ENCODE data around the gene LRRC8E.

LRRC8E gene

GRCh38 chr19:7932276-7932929, 44.1 kb downstream of the LRRC8E start:
- in situ Hi-C loops (cut with HindIII; ENCODE audit: low sequenced_read_pairs), result no loop called here
- no peak for TF ChIP-seq CTCF (IDR thresholded peaks at IDR 0.05; ENCODE audit: low read depth, low read length, missing control alignments)
- no peak for DNase-seq (ENCODE audit: low read depth)
- no peak overlapping the region for H3K4me3 ChIP-seq (ENCODE audit: low read depth, low read length)

GRCh38 chr19:7932930-7933300, 44.6 kb downstream of the LRRC8E start:
- TF ChIP-seq CTCF (IDR thresholded peaks at IDR 0.05; ENCODE audit: low read depth, low read length, missing control alignments), result no peak
- no peak overlapping the region for H3K4me3 ChIP-seq (ENCODE audit: low read depth, low read length)
- DNase-seq (ENCODE audit: low read depth), result no peak
- in situ Hi-C loops (cut with HindIII; ENCODE audit: low sequenced_read_pairs), result no loop called here

- in situ Hi-C loops (cut with HindIII; ENCODE audit: low sequenced_read_pairs), result no loop called here
- peak; percentile 35 for TF ChIP-seq CTCF (IDR thresholded peaks at IDR 0.05; ENCODE audit: low read depth, low read length, missing control alignments)
- H3K4me3 ChIP-seq (ENCODE audit: low read depth, low read length), result no peak overlapping the region
- DNase-seq (ENCODE audit: low read depth), result no peak
Observed at GRCh38 chr19:7933411-7933810, 45.1 kb downstream of the LRRC8E start.

DNA sequence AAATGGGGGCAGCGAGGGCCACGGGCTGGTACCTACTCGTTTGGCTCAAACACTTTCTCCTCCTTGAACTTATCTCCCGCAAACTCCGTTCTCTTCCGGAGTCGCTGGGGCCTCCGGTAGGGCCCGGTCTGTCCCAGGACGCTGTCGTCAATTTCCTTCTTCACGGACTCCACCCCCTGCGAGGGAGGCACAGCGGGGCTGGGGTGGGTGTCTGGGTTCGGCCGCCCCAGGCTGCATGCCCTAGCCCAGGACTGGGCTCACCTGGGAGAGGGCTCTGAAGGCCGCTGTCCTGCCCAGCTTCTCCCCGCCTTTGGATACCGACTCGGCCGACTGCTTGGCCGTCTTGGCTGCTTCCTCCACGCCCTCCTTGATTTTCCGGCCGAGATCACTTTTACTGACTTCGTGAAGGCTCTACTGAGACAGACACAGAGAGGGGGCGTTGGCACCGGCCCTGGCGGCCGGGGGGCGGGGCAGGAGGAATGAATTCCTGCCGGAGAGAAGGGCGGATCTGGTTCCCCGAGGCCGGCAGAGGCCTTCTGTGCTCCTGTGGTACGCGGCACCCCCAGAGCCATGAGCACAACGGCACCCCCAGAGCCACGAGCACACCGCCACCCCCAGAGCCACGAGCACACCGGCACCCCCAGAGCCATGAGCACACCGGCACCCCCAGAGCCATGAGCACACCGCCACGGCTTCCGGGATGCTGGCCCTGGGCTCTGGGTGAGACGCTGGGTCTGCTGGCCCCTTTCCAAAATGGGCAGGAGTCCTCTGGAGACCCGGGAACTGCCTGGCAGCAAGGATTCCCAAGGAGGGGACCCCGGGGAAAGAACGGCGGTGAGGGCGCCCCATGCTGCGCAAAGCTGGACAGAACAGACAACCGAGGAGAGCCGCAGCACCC, 45.8 kb downstream of the LRRC8E start:
- in situ Hi-C loops (cut with HindIII; ENCODE audit: low sequenced_read_pairs), result no loop called here
- no peak for TF ChIP-seq CTCF (IDR thresholded peaks at IDR 0.05; ENCODE audit: low read depth, low read length, missing control alignments)
- DNase-seq (ENCODE audit: low read depth), result no peak
- no peak overlapping the region for H3K4me3 ChIP-seq (ENCODE audit: low read depth, low read length)

DNA sequence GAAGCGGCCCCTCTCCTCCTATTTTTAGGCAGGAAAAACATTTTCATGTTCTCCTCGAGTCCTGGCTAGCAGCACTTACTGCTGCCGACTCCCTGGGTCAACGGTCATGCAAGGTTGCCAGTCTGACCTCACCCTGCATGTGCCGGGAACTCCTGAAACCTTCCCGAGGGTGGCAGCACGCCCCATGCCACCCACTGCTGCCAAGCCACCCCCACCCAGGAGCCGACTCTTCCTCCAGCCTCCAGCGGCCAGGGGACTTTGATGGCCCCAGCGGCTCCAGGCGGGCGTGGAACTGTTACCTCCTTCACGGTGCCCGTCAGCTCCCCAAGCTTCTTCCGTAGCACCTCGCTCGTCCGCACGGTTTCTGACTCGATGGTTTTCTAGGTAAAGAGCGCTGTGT, 46.5 kb downstream of the LRRC8E start:
- no peak overlapping the region for H3K4me3 ChIP-seq (ENCODE audit: low read depth, low read length)
- in situ Hi-C loops (cut with HindIII; ENCODE audit: low sequenced_read_pairs), result no loop called here
- no peak for TF ChIP-seq CTCF (IDR thresholded peaks at IDR 0.05; ENCODE audit: low read depth, low read length, missing control alignments)
- DNase-seq (ENCODE audit: low read depth), result no peak

DNA sequence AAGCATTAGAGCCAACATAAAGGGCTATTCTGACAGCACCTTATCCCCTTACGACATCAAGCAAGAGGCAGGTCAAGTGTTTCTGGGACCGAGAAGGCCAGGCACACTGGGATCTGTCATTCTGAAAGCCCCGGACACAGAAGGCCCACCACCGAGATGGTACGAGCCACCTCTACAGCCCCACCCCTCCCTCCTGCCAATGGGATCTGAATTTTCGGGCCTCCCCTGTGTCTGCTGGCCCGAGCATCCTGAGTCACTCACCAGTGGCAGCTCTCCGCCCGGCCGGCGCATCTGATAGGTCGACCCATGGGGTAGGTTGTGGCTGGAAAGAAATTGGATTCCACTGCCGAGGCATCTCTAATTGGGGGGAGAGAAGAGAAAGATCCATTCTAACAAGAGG, 52.5 kb downstream of the LRRC8E start:
- no peak for TF ChIP-seq CTCF (IDR thresholded peaks at IDR 0.05; ENCODE audit: low read depth, low read length, missing control alignments)
- DNase-seq (ENCODE audit: low read depth), result no peak
- in situ Hi-C loops (cut with HindIII; ENCODE audit: low sequenced_read_pairs), result no loop called here
- H3K4me3 ChIP-seq (ENCODE audit: low read depth, low read length), result no peak overlapping the region

Measured in astrocyte of the cerebellum (primary cell).